ENCODE measurements around the gene ZNF205. TPM values are rescaled to one million over a fixed set of nuclear protein-coding genes. Genes with fewer than 3 reads are reported as not detected.
A peak's percentile ranks its signal among the peaks of the same experiment; 100 is the strongest.
"Not testable (repeated sequence)": the region's sequence is repeated elsewhere in the genome, so short reads cannot be mapped to it uniquely, and the experiment has no call there.

Gene ZNF205
- total RNA-seq: under 1 TPM in 1 of 2 donors, not detected in 1; 0.18 TPM

DNA sequence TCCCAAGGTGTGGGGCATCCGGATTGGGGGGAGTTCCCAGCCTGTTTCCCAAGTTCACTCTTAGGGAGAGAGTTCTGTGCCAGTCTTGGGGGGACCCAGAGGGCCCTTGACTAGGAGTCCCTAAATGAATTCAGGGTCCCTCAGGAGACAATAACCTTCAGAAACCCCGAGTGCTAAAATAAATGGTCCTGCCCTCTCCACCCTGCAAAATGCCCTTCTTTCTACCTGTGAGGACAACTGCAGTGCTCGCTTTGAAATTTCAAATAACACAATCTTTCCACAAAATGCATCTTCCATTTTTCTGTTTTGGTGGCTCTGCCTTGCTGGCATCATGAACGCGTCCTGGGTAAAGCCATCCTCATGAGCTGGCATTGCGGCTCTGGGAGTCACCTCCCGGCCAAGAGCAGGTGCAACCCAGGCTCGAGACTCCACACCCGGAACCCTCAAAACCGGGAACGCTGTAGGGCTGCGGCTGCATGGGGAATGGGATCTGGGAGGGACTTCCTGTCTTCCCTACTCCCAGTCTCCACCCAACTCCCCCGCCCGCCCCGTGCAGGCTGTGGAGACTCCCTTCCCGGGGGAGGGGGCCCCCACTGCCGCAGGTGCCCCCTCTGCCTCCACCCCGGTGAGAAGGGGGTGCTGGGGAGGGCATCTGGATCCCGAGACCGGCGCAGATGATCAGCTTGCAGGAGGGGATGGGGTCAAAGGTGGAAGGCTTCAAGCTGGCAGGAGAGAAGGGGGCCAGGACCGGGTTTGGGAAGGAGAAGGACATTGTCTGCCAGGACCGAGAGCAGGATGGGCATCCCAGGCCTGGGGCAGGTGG is at the start of gene ZNF205:
TSS of gene ZNF205 (plus strand) at position 529 of the 823 bp plus-strand sequence. CDS start 845 bp downstream, outside the sequence.
- Mint-ChIP-seq H3K27ac (no peak within 1 kb of the TSS), H3K9me3 (no peaks in the 10 kb centered on the region), H3K36me3 (no peaks in the 10 kb centered on the region)
- no peak for ATAC-seq
- no peak for DNase-seq (ENCODE audit: low spot score in 2 of 2)

DNA sequence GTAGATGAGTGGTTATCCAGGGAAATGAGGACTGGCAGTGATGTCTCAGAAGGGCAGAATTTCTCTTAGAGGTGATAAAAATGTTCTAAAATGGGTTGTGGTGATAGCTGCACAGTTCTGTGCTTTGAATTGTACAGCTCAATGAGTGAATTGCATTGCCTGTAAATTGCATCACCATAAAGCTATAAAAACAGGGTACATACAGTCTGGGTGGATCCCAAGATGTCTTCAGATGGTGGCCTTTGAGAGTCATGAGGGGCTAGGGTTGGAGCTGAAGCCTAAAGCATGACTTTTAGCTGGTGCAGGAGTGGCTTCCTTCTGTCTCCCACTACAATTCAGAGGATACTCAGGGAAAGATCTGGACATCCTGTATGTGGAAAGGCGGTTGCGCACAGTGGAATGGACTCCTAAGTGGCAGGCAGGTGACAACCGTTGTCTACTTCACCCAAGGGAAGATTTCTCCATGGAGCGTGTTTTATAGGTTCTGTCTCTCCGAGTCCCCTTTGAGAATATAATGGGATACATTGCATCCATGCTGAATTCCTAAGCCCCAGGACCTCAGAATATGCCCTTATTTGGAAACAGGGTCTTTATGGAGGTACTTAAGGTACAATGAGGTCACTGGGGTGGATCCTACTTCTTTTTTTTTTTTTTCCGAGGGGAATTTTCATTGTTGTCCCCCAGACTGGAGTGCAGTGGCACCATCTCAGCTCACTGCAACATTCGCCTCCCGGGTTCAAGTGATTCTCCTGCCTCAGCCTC is 48.6 kb upstream of the ZNF205 start:
- H3K9me3 Mint-ChIP-seq: peaks cover 0 to 4% of the 10 kb centered on the region in 2 donors
- no peak for DNase-seq (ENCODE audit: low spot score in 2 of 2)
- H3K27ac Mint-ChIP-seq: peak overlapping the region; percentile 99 to 100
- H3K36me3 Mint-ChIP-seq: peaks cover 36 to 50% of the 10 kb centered on the region in 2 donors
- ATAC-seq: no peak

DNA sequence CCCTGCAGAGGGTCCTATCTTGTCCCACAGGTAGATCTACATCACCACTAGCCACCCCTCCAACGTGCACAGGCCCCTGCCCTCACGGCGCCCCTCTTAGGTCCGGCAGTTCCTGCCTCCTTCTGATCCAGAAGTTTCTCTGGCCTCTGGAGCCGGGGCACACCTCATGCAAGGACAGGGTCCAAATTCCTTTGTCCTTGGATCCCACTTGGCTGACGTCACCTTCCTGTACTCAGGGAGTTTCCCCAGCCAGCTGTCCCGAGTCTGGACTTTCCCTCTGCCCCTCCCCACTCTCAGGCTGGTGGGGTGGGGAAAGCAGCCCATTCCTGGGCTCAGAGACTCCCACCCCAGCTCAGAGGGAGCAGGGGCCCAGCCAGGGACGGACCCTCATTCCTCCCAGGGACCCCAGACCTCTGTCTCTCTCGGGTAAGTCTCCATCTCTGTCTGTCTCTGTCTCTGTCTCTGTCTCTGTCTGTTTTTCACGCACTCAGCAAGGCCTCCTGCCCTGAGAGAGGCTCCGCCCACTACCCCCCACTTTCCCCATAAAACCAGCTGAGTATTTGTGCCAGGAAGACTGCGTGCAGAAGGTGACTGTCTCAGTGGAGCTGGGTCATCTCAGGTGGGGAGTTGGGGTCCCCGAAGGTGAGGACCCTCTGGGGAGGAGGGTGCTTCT is 47.2 kb upstream of the ZNF205 start, which contains the start of gene IL32:
TSS of gene IL32 (plus strand) at position 572 of the 673 bp plus-strand sequence. CDS start 172 bp downstream, outside the sequence.
- ATAC-seq (peak; percentile 66), DNase-seq (ENCODE audit: low spot score in 2 of 2) (peak; percentile 73 to 82)
- H3K27ac Mint-ChIP-seq: peak within 1 kb of the TSS; percentile 99 to 100
- peaks cover 0 to 4% of the 10 kb centered on the region in 2 donors for H3K9me3 Mint-ChIP-seq
- H3K36me3 Mint-ChIP-seq: peaks cover 49 to 62% of the 10 kb centered on the region in 2 donors

DNA sequence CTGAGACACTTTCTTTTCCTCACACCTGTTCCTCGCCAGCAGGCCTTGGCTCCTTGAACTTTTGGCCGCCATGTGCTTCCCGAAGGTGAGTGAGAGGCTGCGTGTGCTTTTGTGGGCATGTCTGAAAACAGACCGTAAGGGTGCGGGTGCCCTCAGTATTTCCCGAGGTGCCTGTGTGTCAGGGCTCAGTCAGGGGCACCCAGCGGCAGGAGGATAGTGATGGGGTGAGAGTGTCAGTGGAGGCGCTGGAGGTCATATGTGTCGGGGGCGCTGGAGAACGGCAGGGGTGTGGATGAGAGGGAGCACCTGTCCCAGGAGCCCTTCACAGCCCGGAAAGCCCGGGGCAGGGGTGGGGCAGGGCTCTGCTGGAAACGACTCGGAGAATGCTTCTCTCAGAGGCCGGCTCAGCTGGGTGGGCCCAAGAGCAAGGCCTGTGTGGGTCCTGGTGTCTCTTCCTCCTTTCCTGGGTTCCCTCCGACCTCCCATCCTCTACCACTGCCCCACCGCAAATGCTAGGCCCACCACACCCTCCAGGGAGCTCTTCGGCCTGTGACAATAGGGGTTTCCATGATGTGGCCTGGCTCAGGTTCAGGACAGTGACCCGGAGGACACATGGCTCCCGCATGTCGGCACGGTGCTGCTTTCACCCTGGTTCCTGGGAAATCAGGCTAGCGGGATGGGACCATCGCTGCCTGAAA is 46.5 kb upstream of the ZNF205 start:
- peak in 1 of 2 donors; percentile 23 for ATAC-seq
- peak overlapping the region; percentile 99 to 100 for H3K27ac Mint-ChIP-seq
- no peak for DNase-seq (ENCODE audit: low spot score in 2 of 2)
- peaks cover 50 to 64% of the 10 kb centered on the region in 2 donors for H3K36me3 Mint-ChIP-seq
- H3K9me3 Mint-ChIP-seq: peaks cover 0 to 4% of the 10 kb centered on the region in 2 donors

DNA sequence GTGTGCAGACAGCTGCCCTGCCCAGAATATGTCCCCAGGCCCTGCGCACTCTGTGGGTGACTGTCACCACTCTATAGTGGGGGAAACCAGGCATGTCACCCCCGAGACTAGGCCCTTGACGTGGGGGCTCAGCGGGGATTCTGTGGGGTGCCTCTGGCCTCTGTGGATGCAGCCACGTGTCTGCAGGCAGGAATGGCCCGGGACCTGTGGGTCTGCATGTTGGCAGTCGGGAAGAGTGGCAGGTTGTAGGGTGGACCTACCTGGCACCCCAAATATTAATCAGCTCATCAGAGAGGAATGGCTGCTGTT is 46.0 kb upstream of the ZNF205 start:
- peaks cover 50 to 64% of the 10 kb centered on the region in 2 donors for H3K36me3 Mint-ChIP-seq
- peak in 1 of 2 donors; percentile 1 for ATAC-seq

DNA sequence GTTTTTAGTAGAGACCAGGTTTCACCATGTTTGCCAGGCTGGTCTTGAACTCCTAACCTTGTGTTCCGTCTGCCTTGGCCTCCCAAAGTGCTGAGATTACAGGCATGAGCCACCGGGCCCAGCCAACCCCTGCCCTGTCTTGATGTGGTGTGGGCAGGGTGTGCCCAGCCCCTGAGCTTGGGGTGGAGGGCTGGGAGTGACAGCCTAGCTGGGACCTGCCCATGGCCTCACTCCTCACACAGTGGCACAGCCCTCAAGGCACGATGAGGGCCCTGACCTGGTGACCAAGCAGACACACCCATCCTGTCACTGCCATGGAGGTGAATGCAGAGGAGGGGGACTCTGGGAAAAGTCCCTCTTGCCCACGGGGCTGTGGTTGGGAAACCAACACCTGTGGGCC is 43.9 kb upstream of the ZNF205 start:
- DNase-seq (ENCODE audit: low spot score in 2 of 2) (no peak), ATAC-seq (no peak)
- Mint-ChIP-seq H3K36me3 (peaks cover 50 to 56% of the 10 kb centered on the region in 2 donors), H3K9me3 (no peaks in the 10 kb centered on the region), H3K27ac (peak overlapping the region; percentile 98 to 99)

More for the DNA sequence above, 46.0 kb upstream of the ZNF205 start:
- peaks cover 0 to 4% of the 10 kb centered on the region in 2 donors for H3K9me3 Mint-ChIP-seq
- peak overlapping the region; percentile 99 to 100 for H3K27ac Mint-ChIP-seq
- DNase-seq (ENCODE audit: low spot score in 2 of 2): no peak

DNA sequence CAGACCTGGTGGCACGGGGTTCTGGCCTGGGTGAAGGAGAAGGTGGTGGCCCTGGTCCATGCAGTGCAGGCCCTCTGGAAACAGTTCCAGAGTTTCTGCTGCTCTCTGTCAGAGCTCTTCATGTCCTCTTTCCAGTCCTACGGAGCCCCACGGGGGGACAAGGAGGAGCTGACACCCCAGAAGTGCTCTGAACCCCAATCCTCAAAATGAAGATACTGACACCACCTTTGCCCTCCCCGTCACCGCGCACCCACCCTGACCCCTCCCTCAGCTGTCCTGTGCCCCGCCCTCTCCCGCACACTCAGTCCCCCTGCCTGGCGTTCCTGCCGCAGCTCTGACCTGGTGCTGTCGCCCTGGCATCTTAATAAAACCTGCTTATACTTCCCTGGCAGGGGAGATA is 43.2 kb upstream of the ZNF205 start:
- Mint-ChIP-seq H3K27ac (peak overlapping the region; percentile 74 to 99), H3K36me3 (peaks cover 50 to 52% of the 10 kb centered on the region in 2 donors)
- not testable (repeated sequence) for DNase-seq (ENCODE audit: low spot score in 2 of 2); ATAC-seq; H3K9me3 Mint-ChIP-seq

DNA sequence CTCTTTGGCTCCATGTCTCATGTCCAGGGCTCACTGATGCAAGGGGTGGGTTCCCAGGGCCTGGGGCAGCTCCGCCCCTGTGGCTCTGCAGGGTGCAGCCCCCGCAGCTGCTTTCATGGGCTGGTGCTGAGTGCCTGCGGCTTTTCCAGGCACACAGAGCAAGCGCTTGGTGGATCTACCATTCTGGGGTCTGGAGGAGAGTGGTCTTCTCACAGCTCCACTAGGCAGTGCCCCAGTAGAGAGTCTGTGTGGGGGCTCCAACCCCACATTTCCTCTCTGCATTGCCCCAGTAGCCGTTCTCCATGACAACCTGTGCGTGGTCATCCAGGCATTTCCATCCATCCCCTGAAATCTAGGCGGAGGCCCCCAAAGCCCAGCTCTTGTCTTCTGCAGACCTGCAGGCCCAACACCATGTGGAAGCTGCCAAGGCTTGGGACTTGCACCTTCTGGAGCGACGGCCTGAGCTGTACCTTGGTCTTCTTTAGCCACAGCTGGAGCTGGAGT is 41.7 kb upstream of the ZNF205 start:
- peak overlapping the region; percentile 32 to 99 for H3K27ac Mint-ChIP-seq
- DNase-seq (ENCODE audit: low spot score in 2 of 2) (no peak), ATAC-seq (no peak)
- peaks cover 0 to 5% of the 10 kb centered on the region in 2 donors for H3K9me3 Mint-ChIP-seq
- H3K36me3 Mint-ChIP-seq: peaks cover 45 to 54% of the 10 kb centered on the region in 2 donors

DNA sequence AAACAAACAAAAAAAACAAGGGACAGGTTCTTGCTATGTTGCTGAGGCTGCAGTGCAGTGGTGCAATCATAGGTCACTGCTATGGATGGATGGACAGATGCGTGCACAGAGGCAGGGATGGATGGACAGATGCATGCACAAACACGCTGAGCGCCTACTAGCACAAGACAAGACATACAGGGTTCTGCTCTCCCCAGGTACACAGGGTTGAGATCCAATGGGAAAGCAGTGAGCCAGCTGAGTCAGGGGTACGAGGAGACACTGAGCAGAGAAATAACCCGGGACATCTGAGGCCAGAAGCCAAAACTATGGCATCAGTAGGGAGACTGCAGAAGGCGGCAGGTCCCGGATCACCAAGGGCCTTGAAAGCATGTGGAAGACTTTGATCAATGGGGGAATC is 40.7 kb upstream of the ZNF205 start:
- peaks cover 35 to 47% of the 10 kb centered on the region in 2 donors for H3K36me3 Mint-ChIP-seq
- no peak for DNase-seq (ENCODE audit: low spot score in 2 of 2)
- H3K9me3 Mint-ChIP-seq: peaks cover 0 to 5% of the 10 kb centered on the region in 2 donors
- peak overlapping the region; percentile 83 to 99 for H3K27ac Mint-ChIP-seq
- ATAC-seq: no peak

DNA sequence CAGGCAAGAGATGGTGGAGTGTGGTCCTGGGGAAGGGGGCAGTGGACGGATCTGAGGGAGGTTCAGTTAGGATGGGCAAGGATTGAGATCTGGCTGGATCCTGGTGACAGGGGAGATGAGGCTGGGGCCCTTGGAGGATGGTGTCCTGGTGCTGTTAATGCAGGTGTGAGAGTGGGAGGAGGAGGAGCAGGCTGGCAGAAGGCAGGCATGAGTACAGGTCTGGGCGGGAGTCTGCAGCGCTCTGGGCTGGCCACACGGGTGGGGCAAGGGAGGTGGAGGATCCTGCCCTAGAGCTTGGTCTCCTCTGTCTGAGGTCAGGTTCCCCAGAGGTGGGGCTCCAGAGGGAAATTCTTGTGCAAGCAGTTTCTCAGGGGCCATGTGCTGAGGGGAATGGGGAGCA is 40.2 kb upstream of the ZNF205 start:
- not testable (repeated sequence) for H3K9me3 Mint-ChIP-seq; DNase-seq (ENCODE audit: low spot score in 2 of 2)
- ATAC-seq: peak in 1 of 2 donors; percentile 2
- H3K36me3 Mint-ChIP-seq: peaks cover 30 to 47% of the 10 kb centered on the region in 2 donors
- H3K27ac Mint-ChIP-seq: peak overlapping the region; percentile 83 to 99

DNA sequence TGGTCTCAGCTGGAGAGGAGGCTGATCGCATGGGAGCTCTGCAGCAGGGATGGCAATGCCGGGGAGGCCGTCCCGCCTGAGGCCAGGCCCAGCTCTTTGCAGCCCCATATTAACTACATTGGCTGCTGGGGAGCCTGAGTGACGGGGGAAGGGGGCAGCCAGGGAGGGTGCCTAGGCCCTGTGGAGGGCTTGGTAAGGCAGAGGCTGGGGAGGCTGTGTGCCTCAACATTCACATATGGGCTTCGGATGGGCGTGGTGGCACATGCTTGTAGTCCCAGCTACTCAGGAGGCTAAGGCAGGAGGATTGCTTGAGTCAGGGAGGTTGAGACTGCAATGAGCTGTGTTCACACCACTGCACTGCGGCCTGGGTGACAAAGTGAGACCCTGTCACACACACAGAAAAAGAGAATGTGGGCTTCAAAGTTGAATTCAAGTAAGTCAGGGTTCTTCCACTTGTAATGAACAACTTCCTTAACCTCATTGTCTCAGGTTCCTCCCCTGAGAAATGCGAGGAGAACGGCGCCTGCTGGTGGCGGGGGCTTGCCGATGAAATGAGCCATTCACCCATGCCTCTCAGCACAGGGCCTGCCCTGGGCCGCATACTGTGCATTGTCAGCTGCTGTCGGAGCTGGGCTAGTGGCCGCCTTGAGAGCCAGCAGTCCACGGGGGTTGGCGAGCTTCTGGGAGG is 39.7 kb upstream of the ZNF205 start:
- ATAC-seq (peak; percentile 43 to 50), DNase-seq (ENCODE audit: low spot score in 2 of 2) (peak in 1 of 2 donors; percentile 62)
- H3K9me3 Mint-ChIP-seq: not testable (repeated sequence)
- peaks cover 27 to 47% of the 10 kb centered on the region in 2 donors for H3K36me3 Mint-ChIP-seq
- H3K27ac Mint-ChIP-seq: peak overlapping the region; percentile 99

DNA sequence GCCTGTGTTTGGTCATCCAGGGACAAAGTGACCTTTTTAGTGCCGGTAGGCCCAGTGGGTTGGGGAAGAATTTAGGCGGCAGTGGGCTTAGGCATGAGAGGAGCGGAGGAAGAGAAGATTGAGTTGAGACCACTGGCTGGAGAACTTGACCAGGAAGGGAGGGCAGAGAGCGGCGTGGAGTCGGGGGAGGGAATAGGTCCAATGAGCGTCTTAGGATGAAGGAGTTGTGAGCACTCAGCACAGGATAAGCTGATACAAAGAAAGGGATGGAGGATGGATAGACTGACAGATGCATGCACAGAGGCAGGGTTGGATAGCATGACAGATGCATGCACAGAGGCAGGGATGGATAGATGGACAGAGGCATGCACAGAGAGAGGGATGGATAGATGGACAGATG is 38.9 kb upstream of the ZNF205 start:
- H3K9me3 Mint-ChIP-seq: peaks cover 5 to 9% of the 10 kb centered on the region in 2 donors
- no peak for DNase-seq (ENCODE audit: low spot score in 2 of 2)
- H3K27ac Mint-ChIP-seq: peak overlapping the region; percentile 99
- H3K36me3 Mint-ChIP-seq: peaks cover 26 to 47% of the 10 kb centered on the region in 2 donors
- ATAC-seq: no peak

DNA sequence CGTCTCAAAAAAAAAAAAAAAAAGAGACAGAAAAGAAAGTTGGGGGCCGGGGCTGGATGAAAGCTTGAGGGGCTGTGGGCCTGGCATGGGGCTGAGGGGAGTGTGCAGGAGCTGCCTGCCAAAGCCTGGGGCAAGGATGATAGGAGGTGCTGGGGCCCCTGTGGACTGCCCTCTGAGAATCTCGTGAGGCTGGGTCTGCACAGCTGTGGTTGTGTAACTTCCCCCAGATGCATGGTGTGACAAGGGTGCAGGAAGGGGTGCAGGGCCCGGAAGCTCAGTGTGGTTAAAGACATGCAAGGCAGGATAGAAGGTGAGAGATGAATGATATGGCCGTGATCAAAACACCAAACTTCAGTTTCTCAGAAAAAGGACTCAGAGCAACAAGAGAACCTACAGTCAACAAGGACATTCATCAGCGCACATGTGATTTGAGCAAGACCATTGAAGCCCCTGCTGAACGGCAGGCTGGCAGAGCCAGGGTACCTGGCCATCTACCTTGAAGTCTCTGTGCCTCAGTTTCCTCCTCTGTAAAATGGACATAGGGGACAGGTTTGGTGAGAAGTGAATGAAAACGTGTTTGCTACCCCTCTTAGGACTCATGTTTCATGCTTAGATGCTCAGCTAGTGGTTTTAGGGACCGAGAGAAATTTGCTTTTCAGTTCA is 37.4 kb upstream of the ZNF205 start:
- peak; percentile 82 to 88 for DNase-seq (ENCODE audit: low spot score in 2 of 2)
- peak; percentile 76 to 82 for ATAC-seq
- Mint-ChIP-seq H3K36me3 (peaks cover 16 to 47% of the 10 kb centered on the region in 2 donors), H3K9me3 (peaks cover 5 to 18% of the 10 kb centered on the region in 2 donors), H3K27ac (peak overlapping the region; percentile 99)

DNA sequence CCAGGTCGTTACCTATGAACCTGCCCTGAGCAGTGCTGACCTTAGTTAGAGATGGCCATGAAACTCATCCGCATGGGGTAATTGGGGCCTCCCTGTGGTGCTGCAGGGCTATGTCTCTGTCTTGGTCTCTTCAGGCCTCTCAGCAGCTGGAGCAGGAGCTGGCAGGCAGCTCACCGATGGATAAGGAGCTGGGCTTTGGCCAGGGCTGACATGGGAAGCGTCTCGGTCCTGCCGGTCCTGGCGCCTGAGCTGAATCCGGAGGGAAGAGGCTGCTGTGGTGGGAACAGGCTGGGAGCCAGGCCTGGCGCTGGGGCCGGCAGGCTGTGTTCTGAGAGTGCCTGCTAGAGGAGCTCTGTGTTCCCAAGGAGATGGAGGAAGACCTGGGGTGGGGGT is 36.9 kb upstream of the ZNF205 start:
- peaks cover 5 to 19% of the 10 kb centered on the region in 2 donors for H3K9me3 Mint-ChIP-seq
- no peak for DNase-seq (ENCODE audit: low spot score in 2 of 2)
- H3K36me3 Mint-ChIP-seq: peaks cover 13 to 48% of the 10 kb centered on the region in 2 donors
- H3K27ac Mint-ChIP-seq: peak overlapping the region; percentile 99
- ATAC-seq: peak in 1 of 2 donors; percentile 4

DNA sequence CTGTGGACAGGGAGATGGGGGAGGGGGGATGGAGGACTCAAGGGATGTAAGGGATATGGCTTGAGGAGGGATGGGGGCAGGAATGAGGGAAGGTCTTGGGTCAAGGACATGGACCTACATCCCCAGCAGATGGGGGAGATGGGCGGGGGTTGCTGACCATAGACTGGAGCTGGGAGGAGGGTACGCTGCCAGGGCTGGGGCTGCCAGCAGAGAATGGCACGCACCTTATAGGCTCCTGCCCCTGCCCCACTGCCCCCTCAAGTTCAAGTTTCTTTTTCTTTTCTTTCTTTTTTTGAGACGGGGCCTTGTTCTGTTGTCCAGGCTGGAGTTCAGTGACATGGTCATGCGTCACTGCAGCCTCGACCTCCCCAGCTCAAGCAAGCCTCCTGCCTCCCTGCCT is 36.4 kb upstream of the ZNF205 start:
- ATAC-seq; DNase-seq (ENCODE audit: low spot score in 2 of 2): not testable (repeated sequence)
- H3K36me3 Mint-ChIP-seq: peaks cover 17 to 53% of the 10 kb centered on the region in 2 donors
- H3K27ac Mint-ChIP-seq: peak overlapping the region; percentile 99
- H3K9me3 Mint-ChIP-seq: peaks cover 5 to 22% of the 10 kb centered on the region in 2 donors
